Hematopoietic multipotent progenitor cell treated with erythropoietin and hydrocortisone succinate and interleukin-3 and kit ligand, for 15 days (in vitro differentiated cells): ENCODE measurements around the gene HDLBP.

ENCODE experiments used
- DNase-seq: peaks from one replicate; pipeline ENCODE4 v3.0.0-alpha.2; 2015; ENCODE audit warnings: low spot score

HDLBP gene

DNA sequence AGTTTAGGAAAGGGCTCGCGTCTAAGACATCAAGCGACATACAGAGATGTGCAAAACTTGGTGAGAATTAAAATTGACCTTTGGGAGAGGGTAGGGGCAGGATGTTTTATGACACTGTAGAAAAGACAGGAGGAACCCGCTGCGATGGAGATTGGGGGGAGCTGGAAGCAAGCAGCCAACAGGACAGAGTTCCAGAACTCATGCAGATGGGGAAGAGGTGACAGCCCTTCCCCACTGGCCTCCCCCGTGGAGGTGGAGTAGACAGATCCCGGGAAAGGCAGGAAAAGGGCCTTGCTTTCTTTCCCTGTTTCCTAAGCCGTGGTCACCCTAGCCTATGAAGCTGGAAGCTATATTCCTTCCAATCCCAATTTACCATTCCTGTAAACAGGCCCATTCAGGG, 87.9 kb downstream of the HDLBP start:
- DNase-seq, result no peak

DNA sequence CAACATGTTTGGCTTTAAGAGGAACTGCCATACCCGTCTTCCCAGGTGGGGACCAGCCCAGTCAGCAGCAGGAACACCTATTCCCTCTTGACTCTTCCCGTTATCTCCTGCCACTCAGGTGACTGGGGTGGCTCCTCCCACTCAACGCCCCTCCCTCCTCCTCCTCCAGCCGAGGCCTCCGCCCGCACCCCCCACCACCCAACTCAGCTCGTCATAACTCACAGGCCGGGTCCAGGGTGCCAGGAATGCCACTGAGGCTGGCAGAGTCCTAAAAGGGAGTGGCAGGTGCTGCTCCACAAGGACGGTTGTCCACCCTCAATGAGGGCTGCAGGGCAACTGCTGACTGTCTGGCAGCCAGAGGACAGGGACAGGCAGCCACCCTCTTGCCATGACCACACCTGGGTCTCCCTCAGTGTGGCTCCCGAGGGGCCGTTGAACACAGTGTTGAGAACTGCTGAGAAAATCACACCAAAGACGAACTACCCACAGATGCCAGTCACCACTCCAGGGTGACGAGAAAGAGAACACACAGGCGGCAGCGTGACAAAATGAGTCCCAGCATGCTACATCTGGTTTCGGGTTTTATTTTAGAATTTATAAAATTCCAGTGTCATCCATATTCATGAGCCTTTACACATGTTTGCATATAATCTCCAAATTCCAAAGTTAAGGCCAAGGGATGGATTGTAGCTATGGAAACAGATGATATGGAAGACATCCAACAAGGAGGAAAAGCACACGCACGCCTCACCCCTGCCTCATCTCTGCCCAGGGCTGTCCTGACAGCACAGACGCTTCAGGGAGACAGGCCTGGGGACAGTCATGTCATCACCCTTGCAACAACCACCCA, 88.5 kb downstream of the HDLBP start:
- DNase-seq, result no peak

DNA sequence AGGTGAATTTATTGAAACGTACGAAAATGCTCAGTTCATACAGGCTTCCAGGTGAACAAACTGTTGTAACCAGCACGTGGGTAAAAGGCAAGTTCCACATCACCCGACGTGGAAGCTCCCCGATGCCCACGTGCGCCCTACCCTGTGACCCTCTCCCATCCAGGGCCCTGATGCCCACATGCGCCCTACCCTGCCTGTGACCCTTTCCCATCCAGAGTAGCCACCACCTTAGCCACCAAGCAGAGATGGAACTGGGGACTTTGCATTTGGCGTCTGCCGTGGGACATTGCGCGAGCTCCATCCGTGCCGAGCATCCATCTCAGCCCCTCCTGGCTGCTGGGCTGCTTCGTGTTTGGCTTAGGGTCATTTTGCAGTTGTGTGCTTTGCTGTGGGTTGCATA, 89.5 kb downstream of the HDLBP start:
- DNase-seq, result no peak

DNA sequence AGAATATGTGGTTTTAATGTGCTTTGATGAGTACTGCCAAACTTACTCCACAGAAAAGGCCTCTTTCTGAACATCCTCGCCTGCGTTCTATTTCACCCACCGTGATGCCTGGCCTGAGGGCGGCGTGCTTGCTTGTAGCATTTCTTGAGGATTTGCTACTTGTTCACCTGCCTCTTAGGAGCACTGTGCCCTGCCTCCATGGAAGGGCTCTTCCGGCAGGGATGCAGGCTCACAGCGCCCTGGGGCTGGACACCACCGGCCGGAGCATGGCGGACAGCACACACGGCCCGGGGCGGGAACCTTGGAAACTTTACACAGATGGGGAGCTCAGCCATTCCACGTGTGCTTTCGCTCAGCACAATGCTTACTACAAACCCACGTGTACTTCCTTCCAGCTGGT, 89.9 kb downstream of the HDLBP start:
- no peak for DNase-seq

DNA sequence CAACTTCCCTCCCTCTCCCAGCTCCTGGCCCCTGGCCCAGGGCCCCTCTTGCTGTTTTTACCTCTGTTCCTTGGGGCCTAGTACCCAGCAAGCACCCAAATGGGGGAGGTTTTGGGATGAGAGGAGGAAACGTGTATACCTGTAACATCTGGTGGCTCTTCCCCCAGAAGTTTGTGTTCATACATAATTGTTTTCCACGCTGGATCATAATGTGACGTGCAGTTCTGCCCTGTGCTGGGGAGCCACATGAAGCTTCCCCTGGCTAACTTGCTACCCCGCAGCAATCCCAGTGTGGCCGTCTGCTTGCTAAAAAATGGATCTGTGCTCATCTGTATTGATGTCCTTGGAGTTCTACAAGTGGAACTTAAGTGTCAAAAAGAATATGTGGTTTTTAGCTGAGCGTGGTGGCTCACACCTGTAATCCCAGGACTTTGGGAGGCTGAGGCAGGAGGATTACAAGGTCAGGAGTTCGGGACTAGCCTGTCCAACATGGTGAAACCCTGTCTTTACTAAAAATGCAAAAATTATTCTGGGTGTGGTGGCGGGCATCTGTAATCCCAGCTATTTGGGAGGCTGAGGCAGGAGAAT, 90.5 kb downstream of the HDLBP start:
- DNase-seq, result no peak

DNA sequence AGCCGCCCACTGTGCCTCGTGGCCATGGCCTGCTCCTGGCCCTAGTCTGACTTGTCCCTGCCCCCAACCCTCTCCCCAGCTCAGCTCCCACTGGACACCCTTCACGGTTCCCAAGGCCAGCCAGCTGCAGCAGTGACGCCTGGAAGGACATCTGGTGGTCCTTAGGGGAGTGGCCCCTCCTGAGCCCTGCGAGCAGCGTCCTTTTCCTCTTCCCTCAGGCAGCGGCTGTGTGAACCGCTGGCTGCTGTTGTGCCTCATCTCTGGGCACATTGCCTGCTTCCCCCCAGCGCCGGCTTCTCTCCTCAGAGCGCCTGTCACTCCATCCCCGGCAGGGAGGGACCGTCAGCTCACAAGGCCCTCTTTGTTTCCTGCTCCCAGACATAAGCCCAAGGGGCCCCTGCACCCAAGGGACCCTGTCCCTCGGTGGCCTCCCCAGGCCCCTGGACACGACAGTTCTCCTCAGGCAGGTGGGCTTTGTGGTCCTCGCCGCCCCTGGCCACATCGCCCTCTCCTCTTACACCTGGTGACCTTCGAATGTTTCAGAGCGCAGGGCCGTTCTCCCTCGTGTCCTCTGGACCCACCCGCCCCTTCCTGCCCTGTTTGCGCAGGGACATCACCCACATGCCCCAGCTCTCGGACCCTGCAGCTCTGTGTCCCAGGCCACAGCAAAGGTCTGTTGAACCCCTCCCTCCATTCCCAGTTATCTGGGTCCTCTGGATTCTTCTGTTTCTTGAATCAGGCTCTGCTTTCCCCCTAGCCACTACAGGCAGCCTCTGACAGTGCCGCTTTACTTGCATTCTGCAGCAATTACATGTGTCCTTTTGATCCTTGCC, 91.2 kb downstream of the HDLBP start:
- DNase-seq, result no peak

DNA sequence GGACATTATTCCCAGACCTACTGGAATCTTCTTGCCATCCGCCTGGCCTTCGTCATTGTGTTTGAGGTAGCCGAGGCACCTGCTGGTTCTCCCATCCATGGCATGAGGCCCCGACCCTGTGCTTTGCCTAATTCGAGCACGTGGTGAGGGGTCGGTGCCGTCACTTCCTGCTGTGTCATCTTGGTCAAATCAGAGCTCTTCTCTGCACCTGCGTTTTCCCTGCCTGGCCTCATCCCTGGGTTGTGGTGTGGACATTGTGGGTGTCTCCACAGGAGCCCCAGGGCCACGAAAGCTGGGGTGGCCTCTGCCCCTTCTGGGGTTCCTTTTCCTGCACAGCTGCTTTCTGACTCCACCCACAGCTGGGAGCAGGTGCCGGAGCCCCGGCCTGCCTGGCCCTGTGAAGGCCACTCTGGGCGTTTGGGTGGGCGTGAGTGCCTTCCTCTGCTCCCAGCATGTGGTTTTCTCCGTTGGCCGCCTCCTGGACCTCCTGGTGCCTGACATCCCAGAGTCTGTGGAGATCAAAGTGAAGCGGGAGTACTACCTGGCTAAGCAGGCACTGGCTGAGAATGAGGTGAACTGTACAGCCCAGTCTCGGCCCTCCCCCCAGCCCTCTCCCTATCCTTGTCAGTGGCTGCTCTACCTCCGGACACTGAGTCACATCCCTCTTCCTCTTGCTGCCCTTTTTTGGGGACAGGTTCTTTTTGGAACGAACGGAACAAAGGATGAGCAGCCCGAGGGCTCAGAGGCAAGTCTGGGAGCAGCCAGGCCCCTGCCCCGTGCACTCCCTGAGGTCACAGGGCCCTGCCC, 92.1 kb downstream of the HDLBP start:
- no peak for DNase-seq

DNA sequence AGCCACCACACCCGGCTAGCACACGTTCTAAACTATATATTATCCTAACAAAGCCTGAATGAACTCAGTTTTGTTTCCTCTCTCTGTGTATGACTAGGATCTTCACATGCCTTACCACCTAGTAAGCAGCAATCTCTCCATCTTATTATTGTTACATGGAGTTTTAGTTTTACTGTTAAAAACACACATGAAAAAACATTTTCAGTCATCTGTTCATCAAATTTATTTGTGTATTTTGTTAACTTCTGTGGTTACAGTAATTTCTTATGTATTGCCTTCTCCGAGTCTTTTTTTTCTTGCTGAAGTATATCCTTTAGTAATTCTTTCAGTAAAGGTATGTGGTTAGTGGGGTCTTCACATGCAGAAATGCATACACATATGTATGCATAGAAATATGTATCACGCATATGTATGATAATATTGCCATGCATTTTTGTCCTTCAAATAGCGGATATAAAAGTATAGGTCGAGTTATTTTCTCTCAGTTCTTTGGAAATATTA, 95.6 kb downstream of the HDLBP start:
- no peak for DNase-seq

DNA sequence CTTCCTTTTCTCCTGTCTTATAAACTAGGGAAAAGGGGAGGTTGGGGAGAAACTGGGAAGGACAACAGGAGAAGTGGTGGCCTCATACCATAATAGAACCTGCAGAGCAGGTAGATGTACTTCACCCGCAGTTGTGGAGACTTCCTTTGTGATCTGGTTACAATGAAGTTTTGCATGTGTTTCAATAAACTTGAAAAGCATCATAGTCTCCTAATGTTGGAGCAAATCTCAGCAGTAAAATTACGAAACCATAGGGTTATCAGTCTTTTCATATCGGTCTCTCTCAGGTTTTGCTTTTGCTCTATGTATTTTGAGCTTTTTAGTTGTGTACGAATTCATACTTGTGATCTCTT, 96.5 kb downstream of the HDLBP start:
- DNase-seq, result no peak

DNA sequence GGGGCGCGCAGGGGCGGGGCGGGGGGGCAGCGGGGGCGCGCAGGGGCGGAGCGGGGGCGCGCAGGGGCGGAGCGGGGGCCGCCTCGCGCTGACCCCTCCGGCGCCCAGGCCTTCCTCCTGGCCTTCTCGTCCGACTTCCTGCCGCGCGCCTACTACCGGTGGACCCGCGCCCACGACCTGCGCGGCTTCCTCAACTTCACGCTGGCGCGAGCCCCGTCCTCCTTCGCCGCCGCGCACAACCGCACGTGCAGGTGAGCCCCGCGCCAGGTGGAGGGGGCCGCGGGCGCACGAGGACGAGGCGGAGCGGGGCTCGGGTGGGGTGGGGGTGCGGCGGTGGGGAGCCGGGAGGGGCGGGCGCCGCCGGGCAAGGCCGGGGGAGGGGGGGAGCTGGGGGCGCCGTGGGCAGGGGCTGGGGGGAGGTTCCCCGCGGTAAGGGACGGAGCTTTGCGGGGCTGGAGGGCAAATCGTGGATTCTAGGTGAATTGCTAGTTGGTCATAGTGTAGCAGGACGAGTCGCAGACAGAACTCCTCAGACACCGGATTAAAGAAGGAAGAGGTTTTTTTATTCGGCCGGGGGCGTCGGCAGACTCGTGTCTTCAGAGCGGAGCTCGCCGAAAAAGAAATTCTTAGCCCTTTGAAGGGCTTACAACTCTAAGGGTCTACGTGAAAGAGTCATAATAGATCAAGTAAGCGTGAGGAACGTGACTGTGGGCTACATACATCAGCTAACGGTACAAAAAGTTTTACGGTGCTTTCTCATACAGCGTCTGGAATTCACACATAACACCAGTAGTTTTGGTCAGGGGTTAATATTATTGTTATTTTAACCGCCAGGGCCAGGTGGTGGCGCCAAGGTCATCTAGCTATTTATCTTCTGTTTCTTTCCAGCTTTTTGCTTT, 97.1 kb downstream of the HDLBP start:
- no peak for DNase-seq

DNA sequence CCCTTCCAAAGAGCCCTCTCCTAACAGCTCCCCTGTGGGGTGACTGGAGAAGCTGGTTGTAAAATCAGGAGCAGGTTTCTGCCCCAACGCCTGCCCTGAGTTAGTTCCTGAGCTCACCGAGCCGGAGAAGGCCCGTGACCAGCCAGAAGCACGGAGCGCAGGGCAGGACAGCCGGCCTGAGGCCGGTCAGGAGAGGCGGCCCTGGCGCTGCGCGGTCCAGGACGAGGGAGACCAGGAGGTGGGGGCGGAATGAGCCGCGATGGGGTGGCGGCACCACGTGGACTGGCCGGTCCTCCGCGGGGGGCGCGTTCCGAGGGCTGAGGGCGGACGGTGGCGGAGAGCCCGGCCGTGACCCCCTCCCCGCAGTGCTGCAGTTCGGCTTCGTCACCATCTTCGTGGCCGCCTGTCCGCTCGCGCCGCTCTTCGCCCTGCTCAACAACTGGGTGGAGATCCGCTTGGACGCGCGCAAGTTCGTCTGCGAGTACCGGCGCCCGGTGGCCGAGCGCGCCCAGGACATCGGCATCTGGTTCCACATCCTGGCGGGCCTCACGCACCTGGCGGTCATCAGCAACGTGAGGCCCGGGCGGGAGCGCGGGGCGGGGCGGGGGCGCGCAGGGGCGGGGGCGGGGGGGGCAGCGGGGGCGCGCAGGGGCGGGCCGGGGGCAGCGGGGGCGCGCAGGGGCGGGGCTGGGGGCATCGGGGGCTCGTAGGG, 98.0 kb downstream of the HDLBP start:
- no peak for DNase-seq

DNA sequence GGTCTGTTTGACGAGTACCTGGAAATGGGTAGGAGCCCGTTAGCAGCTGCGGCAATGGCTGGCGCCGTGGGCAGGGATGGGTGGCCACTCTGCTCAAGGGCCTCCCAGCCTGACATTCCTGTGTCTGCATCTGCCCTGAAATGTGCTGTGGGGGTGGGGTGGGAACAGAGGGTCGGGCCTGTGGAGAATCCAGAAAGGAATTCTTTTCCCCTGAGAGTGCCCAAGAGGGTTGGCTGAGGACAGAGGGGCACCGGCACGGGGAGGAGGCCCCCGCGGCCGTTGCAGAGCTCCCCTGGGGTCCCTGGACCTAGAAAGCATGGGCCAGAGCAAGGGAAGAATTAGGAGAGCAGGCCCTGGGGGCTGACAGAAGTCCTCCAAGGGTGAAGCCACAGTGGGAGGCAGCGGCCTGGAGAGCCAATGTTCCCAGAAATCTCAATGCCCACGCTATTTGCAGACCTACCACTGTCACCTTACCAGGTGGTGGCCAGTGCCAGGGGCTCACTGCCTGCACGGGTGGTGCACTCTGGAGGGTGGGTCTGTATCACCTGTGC, 99.2 kb downstream of the HDLBP start:
- DNase-seq, result no peak

DNA sequence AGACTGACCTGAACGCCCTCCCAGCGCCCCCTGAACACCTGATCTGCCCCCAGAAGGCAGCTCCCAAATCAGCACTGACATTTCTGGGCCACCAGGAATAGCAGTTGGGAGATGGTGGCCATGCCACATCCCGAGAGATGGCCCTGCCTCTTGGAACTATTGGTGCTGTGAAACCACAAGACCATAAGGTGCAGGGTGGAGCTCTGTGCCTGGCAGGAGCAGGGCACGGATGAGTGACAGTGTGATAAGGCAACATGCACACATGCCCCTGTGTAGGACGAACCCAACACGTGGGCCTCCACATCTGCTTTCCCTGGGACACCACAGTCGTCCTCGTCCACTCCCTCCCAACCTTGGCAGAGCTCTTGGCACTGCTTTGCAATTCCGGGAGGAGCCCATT, 100.1 kb downstream of the HDLBP start:
- DNase-seq, result no peak

DNA sequence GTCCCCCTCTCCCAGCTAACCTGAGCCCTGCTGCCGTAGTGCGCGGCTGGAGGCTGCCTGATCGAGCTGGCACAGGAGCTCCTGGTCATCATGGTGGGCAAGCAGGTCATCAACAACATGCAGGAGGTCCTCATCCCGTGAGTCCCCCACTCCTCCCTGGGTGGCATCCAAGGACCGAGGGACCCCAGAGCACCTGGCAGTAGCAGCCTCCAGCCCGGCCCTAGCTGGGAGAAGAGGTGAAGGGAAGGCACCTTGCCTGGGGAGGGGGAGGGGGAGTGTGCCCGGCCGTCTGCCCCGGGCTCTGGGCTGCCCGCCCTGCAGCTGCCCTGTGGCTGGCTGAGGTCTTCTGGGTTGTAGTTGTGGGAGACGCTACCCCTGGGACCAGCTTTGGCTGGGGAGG, 100.7 kb downstream of the HDLBP start:
- DNase-seq, result no peak

DNA sequence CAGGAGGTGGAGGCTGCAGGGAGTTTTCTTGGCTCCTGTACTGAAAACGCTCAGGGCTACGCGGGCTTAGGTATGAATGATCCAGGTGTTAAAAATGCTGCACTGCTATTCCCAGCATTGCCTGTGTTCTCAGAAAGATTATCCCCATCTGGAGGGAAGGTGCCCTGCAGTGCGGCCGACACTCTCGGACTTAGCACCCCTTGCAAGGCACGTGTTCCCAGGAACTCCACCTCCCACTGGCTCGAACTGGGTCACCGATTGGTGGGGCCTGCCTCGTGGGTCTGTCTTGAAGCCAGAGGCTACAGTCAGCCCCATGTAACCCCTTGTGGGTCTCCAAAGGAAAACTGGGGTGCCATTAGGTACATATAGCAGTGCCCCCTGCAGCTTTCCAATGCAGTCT, 101.3 kb downstream of the HDLBP start:
- DNase-seq, result no peak

DNA sequence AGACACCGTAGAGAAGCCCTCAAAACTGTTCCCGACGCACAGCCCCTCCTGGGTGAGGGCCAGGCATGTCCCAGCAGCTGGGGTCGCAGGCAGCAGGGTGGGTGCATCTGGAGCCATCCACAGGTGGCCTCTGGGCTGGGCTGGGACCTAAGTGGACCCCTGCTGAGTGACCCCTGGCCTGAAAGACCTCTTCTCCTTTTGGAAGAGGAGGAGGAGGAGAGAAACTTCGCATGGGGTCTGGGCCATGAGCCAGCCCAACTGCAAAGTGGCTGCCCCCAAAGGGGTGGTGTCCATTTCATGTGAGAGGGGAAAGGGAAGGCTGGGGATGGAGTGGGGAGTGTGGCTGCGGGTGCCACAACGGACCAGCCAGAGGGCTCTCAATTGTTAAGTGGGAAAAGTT, 101.9 kb downstream of the HDLBP start:
- DNase-seq, result no peak

DNA sequence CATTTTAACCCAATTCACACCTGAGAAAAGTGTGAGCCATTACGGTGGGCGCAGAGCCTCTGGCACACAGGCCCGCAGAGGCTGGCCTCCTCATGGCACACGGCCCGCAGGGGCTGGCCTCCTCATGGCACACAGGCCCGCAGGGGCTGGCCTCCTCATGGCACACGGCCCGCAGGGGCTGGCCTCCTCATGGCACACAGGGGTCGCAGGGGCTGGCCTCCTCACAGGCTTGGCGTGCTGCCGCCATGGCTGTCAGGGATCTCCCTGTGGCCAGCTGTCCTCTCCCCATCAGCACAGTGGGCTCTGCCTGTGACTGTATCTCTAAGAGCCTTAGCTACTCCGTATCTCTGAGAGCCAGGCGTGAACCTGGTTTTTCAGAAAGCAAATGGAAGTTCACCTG, 102.4 kb downstream of the HDLBP start:
- no peak for DNase-seq

DNA sequence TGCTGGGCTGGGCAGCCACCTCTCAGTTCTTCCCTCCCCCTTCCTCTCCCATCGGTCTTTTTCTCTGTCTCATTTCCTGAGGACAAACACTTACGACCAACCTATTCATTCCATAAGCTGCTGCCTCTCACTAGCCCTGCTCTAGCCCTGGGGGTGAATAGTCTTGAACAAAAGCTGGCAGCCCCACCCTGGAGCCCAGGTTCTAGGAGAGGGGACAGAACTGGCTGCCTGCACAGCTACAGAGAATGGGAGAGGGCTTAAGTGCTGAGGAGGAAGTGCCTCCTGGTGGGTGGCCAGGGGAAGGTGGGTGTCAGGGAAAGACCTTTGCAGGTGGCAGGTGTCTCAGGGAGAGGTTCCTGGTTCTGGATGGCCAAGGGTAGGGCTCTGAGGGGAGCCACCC, 104.2 kb downstream of the HDLBP start:
- no peak for DNase-seq

DNA sequence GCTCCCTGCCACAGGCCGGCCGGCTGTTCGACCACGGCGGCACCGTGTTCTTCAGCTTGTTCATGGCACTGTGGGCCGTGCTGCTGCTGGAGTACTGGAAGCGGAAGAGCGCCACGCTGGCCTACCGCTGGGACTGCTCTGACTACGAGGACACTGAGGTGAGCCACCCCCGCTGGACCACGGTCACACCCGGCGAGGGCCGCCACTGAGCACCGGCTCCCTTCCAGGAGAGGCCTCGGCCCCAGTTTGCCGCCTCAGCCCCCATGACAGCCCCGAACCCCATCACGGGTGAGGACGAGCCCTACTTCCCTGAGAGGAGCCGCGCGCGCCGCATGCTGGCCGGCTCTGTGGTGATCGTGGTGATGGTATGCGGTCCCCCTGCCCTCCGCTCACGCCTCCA, 106.2 kb downstream of the HDLBP start:
- DNase-seq, result no peak

DNA sequence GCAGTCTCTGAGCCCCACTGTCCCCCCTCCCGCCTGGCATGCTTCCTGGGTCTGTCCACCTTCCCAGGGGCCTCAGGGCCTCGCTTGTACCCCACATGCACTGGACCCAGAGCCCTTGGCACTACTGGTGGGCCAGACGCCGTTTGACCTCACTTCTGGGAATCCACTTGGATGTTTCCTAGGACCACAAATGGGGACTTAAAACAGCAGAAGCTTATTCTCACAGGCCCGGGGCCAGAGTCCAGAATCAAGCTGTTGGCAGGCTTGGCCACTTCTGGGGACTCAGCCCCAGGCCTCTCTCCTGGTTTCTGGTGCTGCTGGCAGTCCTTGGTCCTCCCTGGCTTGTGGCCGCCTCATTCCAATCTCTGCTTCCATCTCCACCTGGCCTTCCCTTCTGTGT, 107.4 kb downstream of the HDLBP start:
- no peak for DNase-seq
